K562 (cell line): Measurements from ENCODE around the gene ADRA2B. TPM values are rescaled to one million over a fixed set of nuclear protein-coding genes. Genes with fewer than 3 reads are reported as not detected.
A peak's percentile ranks its signal among the peaks of the same experiment; 100 is the strongest.

ENCODE experiments used
- ATAC-seq: fragments of 200-7000 bp; cut with Tn5 transposase; 3 replicates; pipeline ENCODE4 v1.9.1; 2020; ENCODE audit warnings: moderate library complexity
- BruUV-seq: library from RNA; stranded (reverse); fragments of 400-500 nt; replicated peaks from 2 replicates; lab custom pipeline; 2021; lab: Mats Ljungman, UMichigan
- CTCF ChIA-PET: fragments of 300-600 bp; formaldehyde crosslinking; extraction: SDS; loops from one replicate; lab custom pipeline; 2021; ENCODE audit warnings: low intra/inter-chr PET ratio; lab: Yijun Ruan, JAX
- POLR2A ChIA-PET: fragments of 300-600, 350-650 bp; sonication (Branson Sonifier 250); formaldehyde crosslinking; extraction: SDS; loops from one replicate; lab custom pipeline; 2021; ENCODE audit warnings: antibody characterized with exemption, inconsistent platforms; lab: Yijun Ruan, JAX
- DNase-seq, 4 experiments: peaks; one replicate each; pipeline versions ENCODE4 v3.0.0 to v3.0.0-alpha.2; 2011 to 2018; ENCODE audit warnings: low spot score in 3 of 4, mixed read lengths in 3 of 4; ENCODE audit errors: extremely low read depth in 1 of 4
- FAIRE-seq: peaks from 2 replicates; lab custom pipeline; 2011; peaks lifted over from hg19 to GRCh38; lab: Jason Lieb, UNC
- H2AFZ ChIP-seq: 2 replicates; pipeline ENCODE4 v1.6.0; 2011; ENCODE audit warnings: low read depth, low read length, control low read depth, inconsistent platforms
- H3K27ac ChIP-seq: fragments of 200-600 bp; 3 replicates; pipeline ENCODE4 v1.8.0; 2011; ENCODE audit warnings: low read depth, mild to moderate bottlenecking, control low read depth, inconsistent platforms, low read length, moderate library complexity, mixed read lengths; ENCODE audit errors: extremely low read depth
- H3K27me3 ChIP-seq, 2 experiments: fragments of 300-600 bp in 1 of 2; 2 replicates in 1 of 2; 3 replicates in 1 of 2; pipeline versions ENCODE4 v1.6.0 to v1.8.0; 2011; ENCODE audit warnings: inconsistent platforms in 2 of 2, low read length in 2 of 2, mild to moderate bottlenecking in 1 of 2, mixed read lengths in 1 of 2, moderate library complexity in 1 of 2; ENCODE audit not compliant: control insufficient read depth in 2 of 2, insufficient read depth in 2 of 2
- H3K36me3 ChIP-seq: fragments of 300-600 bp; 3 replicates; pipeline ENCODE4 v1.8.0; 2011; ENCODE audit warnings: mild to moderate bottlenecking, low read length, inconsistent platforms; ENCODE audit not compliant: control insufficient read depth, insufficient read depth
- H3K4me1 ChIP-seq, 2 experiments: fragments of 200-600 bp in 1 of 2; replicated peaks in 1 of 2; 2 replicates in 1 of 2; 3 replicates in 1 of 2; pipeline versions ENCODE4 v1.5.1 to v1.8.0; 2011; ENCODE audit warnings: inconsistent platforms in 2 of 2, low read length in 2 of 2, mild to moderate bottlenecking in 1 of 2, mixed read lengths in 1 of 2, moderate library complexity in 1 of 2; ENCODE audit not compliant: control insufficient read depth in 2 of 2, insufficient read depth in 2 of 2
- H3K4me2 ChIP-seq: 2 replicates; pipeline ENCODE4 v1.6.1; 2011; ENCODE audit warnings: low read length, control low read depth, inconsistent platforms, mixed read lengths; ENCODE audit not compliant: insufficient read depth
- H3K4me3 ChIP-seq: fragments of 200-600 bp; sonication (generic), shearing (Covaris generic); 2 replicates; pipeline ENCODE4 v1.5.1; 2016; ENCODE audit warnings: control low read depth, inconsistent platforms
- H3K79me2 ChIP-seq: fragments of 200-600 bp; 3 replicates; pipeline ENCODE4 v1.8.0; 2011; ENCODE audit warnings: low read length, inconsistent platforms; ENCODE audit not compliant: control insufficient read depth, insufficient read depth
- H3K9ac ChIP-seq, 2 experiments: 2 replicates each; pipeline versions ENCODE4 v1.6.0 to v1.6.1; 2011; ENCODE audit warnings: low read depth in 2 of 2, low read length in 2 of 2, control low read depth in 1 of 2, inconsistent platforms in 1 of 2, mild to moderate bottlenecking in 1 of 2, mixed read lengths in 1 of 2; ENCODE audit not compliant: insufficient read depth in 1 of 2
- H3K9me1 ChIP-seq: one replicate; pipeline ENCODE4 v1.6.0; 2011; ENCODE audit warnings: inconsistent platforms, mild to moderate bottlenecking, low read length, moderate library complexity; ENCODE audit not compliant: control insufficient read depth, insufficient read depth
- H3K9me3 ChIP-seq: replicated peaks from 2 replicates; pipeline ENCODE4 v1.5.1; 2011; ENCODE audit warnings: low read depth, low read length, inconsistent platforms; ENCODE audit not compliant: control insufficient read depth, insufficient read depth
- H4K20me1 ChIP-seq: replicated peaks from 2 replicates; pipeline ENCODE4 v1.6.1; 2011; ENCODE audit warnings: low read length, inconsistent platforms, mixed read lengths; ENCODE audit not compliant: control insufficient read depth, insufficient read depth
- CHD4 ChIP-seq: fragments of 200-600 bp; sonication (generic); IDR thresholded peaks from 3 replicates; pipeline ENCODE4 v1.6.1; 2012; ENCODE audit warnings: low read depth, mild to moderate bottlenecking, mixed read lengths, low read length, inconsistent platforms; ENCODE audit not compliant: insufficient read depth, insufficient replicate concordance, poor library complexity, severe bottlenecking
- CSDE1 ChIP-seq, 2 experiments: fragments of 450-650 bp; IDR thresholded peaks; 2 replicates each; pipeline ENCODE4 v1.6.1; 2016; ENCODE audit warnings: mild to moderate bottlenecking in 1 of 2
- MAX ChIP-seq: sonication (generic); formaldehyde crosslinking; IDR thresholded peaks from 2 replicates; pipeline ENCODE4 v1.9.0; 2022; ENCODE audit warnings: mild to moderate bottlenecking, missing genetic modification reagents
- PBX2 ChIP-seq, 2 experiments: IDR thresholded peaks in 1 of 2; conservative IDR thresholded peaks in 1 of 2; 2 replicates each; pipeline ENCODE4 v1.6.1; 2016; ENCODE audit warnings: low read depth in 2 of 2, mild to moderate bottlenecking in 1 of 2, missing compliant biosample characterization in 1 of 2, missing genetic modification characterization in 1 of 2, moderate library complexity in 1 of 2
- PTBP1 ChIP-seq: fragments of 200-400 bp; formaldehyde crosslinking; IDR thresholded peaks from 2 replicates; pipeline ENCODE4 v1.6.1; 2017; ENCODE audit warnings: low read depth, low read length
- SMARCA5 ChIP-seq: fragments of 450-650 bp; IDR thresholded peaks from 2 replicates; pipeline ENCODE4 v1.6.1; 2016
- USF2 ChIP-seq: sonication (generic); formaldehyde crosslinking; IDR thresholded peaks from 2 replicates; pipeline ENCODE4 v1.5.0; 2020; ENCODE audit warnings: missing genetic modification reagents
- ZBTB5 ChIP-seq: fragments of 450-650 bp; IDR thresholded peaks from 2 replicates; pipeline ENCODE4 v1.6.1; 2017; ENCODE audit warnings: antibody characterized with exemption
- ZNF586 ChIP-seq: fragments of 450-650 bp; formaldehyde crosslinking; conservative IDR thresholded peaks from 2 replicates; pipeline ENCODE4 v1.4.0; 2020; ENCODE audit warnings: mild to moderate bottlenecking, moderate library complexity
- WGBS: fragments of 100-300 bp; shearing (Covaris generic); methylation state at CpG from one replicate; pipeline ENCODE4 v1.1.6; 2016; ENCODE audit warnings: low coverage, mixed read lengths; ENCODE audit not compliant: insufficient coverage; ENCODE audit errors: missing lambda C conversion rate; 5-methylcytosine and 5-hydroxymethylcytosine counted together
- in situ Hi-C: fragments of 300-500 bp; cut with MboI; formaldehyde crosslinking; loops from 4 replicates; pipeline ENCODE4 v1.15.0; 2018; ENCODE audit warnings: inconsistent platforms, mixed read lengths
- intact Hi-C: fragments of 100-400 bp; cut with micrococcal nuclease; formaldehyde crosslinking; loops from 2 replicates; pipeline ENCODE4 v1.14.2; 2022
- polyA plus RNA-seq, 8 experiments: library from polyadenylated mRNA; depleted of rRNA in 4 of 8; stranded (reverse) in 5 of 8; unstranded in 3 of 8; fragments of >200 nt; fragmentation: Nextera tagmentation in 2 of 8; fragmentation: Illumina TruSeq in 1 of 8; extraction: Ambion mirVana in 2 of 8; extraction: Trizol in 1 of 8; gene quantifications; 2 replicates each; pipeline versions ENCODE4 v1.2.1 to v1.2.3, GENCODE V29; 2011 to 2014; ENCODE audit warnings: inconsistent platforms in 1 of 8, missing spikeins in 1 of 8
- total RNA-seq, 7 experiments: library from RNA; depleted of rRNA in 6 of 7; stranded (reverse); fragments of >200 nt in 6 of 7; fragmentation: Illumina TruSeq in 2 of 7; extraction: Trizol in 2 of 7; gene quantifications; 2 replicates each; pipeline versions ENCODE4 v1.2.1 to v1.2.3, GENCODE V29; 2011 to 2021; ENCODE audit warnings: low replicate concordance in 1 of 7

The ADRA2B gene
- total and polyA plus RNA-seq, 9 of the 15 experiments (the other 6 are each of a cell fraction or from before 2014, with no cell fraction given) = not detected

GRCh38 chr2:96159084-96159830, 42.9 kb upstream of the ADRA2B start:
- in situ Hi-C loops (no loop called here), intact Hi-C loops (no loop called here)
- ATAC-seq = no peak
- no peaks in the 10 kb centered on the region for H3K9me3 ChIP-seq
- no peak for DNase-seq
- POLR2A ChIA-PET = interaction anchor here (0.8 to 1.9 kb wide), 3 partner anchors 9 to 23 kb away, joined by 4 to 6 read pairs (median 4); no protein-coding TSS in a partner anchor
- no peaks in the 10 kb centered on the region for H3K79me2 ChIP-seq
- no peak overlapping the region for H3K4me2 ChIP-seq
- peak overlapping the region; percentile 46 for H2AFZ ChIP-seq
- CTCF ChIA-PET = no interaction called here
- H4K20me1 ChIP-seq = no peaks in the 10 kb centered on the region
- WGBS = 80% methylated on average over 16 of the region's 17 CpGs
- no TSS peak for BruUV-seq
- FAIRE-seq = no peak
- H3K4me1 ChIP-seq = peaks cover 25 to 43% of the 10 kb centered on the region in 2 experiments
- H3K36me3 ChIP-seq = no peaks in the 10 kb centered on the region
- H3K9ac ChIP-seq = peak overlapping the region in 1 of 2 experiments; percentile 48; a peak in 1 of 4 replicates
- no peaks in the 10 kb centered on the region for H3K27me3 ChIP-seq
- no peak overlapping the region for H3K27ac ChIP-seq
- H3K9me1 ChIP-seq = peaks cover 3% of the 10 kb centered on the region
- TF ChIP-seq PTBP1 (no peak), PBX2 (CRISPR knock-in tag; IDR thresholded peaks at IDR 0.05; ENCODE audit: low read depth) (no peak), PBX2 (tag; conservative IDR thresholded peaks at IDR 0.05; ENCODE audit: low read depth) (no peak), USF2 (CRISPR knock-in tag) (no peak), CHD4 (no peak), ZBTB5 (no peak), MAX (no peak), CSDE1 (IDR thresholded peaks at IDR 0.05) (no peak), ZNF586 (CRISPR knock-in tag) (no peak), SMARCA5 (no peak)
- H3K4me3 ChIP-seq = no peak overlapping the region
